DMS153 treated with DMSO at 0.1 percent for 48 hours (cell line): ENCODE measurements around the gene SBF1.
"Not testable (repeated sequence)": the region's sequence is repeated elsewhere in the genome, so short reads cannot be mapped to it uniquely, and the experiment has no call there.

Experiments
- DNase-seq: peaks from one replicate; lab custom pipeline; 2025; ENCODE audit not compliant: unreplicated experiment; lab: John Stamatoyannopoulos, UW

SBF1 gene

GRCh38 chr22:50474710-50475651, at the start of gene SBF1:
Gene SBF1, minus strand, starts transcription at chr22:50475035. Its CDS starts 195 bp downstream, at chr22:50474840.
- DNase-seq, result peak; percentile 72

- no peak for DNase-seq
These were observed 49.2 kb upstream of the SBF1 start for GRCh38 chr22:50523806-50524675.

GRCh38 chr22:50523458-50523805, 48.6 kb upstream of the SBF1 start:
- no peak for DNase-seq

DNA sequence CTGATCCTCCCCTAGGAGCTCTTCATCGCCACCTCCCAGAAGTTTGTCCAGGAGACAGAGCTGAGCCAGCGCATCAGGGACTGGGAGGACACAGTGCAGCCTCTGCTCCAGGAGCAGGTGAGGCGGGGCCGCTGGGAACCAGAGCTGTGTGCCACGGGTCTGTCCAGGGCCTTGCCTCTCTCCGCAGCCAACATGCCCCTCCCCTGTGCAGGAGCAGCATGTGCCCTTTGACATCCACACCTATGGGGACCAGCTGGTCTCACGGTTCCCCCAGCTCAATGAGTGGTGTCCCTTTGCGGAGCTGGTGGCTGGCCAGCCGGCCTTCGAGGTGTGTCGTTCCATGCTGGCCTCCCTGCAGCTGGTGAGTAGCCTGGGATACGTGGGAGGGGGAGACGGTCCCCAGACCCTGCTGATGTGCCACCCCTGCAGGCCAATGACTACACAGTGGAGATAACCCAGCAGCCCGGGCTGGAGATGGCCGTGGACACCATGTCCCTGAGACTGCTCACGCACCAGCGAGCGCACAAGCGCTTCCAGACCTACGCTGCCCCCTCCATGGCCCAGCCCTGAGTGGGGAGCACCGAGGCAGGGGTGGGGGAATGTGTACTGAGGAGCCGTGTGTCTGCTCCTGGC, 48.1 kb upstream of the SBF1 start:
- DNase-seq, result no peak

GRCh38 chr22:50522208-50522805, 47.5 kb upstream of the SBF1 start:
- DNase-seq, result no peak

DNA sequence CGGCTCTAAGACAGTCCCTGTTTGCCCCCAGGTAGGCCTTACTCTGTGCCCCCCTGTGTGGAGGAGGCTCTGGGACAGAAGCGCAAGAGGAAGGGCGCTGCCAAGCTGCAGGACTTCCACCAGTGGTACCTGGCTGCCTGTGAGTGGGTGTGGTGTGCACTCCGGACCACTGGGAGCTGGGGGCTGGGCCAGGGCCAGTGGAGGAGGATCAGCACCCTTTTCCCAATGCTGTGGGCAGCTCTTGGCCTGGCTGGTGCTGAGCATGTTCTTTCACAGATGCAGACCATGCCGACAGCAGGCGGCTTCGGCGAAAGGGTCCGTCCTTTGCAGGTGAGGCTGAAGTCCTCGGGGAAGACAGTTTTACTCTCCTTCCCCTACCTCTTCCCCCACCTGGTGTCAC, 46.9 kb upstream of the SBF1 start:
- no peak for DNase-seq

DNA sequence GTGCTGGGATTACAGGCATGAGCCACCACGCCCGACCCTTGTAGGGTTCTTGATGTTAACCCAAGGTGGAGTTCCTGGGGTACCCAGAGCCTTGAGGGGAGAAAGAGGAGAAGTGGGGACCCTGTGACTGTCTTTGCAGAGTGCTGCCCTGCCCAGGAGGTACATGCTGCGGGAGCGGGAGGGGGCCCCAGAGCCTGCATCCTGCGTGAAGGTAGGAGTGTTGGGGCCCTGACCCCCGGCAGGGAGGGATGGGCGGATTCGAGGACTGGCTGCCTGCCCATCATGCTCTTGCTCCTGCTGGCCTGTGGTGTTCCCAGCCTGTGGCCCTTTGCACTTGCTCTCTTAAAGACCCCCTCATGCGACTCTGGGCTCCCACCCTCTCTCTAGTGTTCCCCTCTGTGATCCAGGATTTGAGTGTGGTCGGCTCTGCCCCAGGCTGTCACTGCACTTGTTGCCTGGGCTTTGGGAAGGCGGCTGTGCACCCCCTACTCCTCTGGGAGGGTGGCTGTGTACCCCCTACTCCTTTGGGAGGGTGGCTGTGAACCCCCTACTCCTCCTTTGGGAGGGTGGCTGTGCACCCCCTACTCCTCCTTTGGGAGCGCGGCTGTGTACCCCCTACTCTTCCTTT, 46.1 kb upstream of the SBF1 start:
- no peak for DNase-seq

DNA sequence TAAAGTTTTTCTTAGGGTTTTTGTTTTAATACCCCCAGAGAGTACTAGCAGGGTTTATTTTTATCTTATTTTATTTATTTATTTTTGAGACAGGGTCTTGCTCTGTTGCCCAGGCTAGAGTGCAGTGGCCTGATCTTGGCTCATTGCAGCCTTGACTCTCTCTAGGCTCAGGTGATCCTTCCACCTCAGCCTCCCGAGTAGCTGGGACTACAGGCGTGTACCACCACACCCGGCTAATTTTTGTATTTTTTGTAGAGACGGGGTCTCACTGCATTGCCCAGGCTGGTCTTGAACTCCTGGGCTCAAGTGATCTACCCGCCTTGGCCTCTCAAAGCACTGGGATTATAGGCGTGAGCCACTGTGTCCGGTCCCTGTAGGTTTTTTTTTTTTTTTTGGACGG, 45.3 kb upstream of the SBF1 start:
- DNase-seq, result not testable (repeated sequence)

DNA sequence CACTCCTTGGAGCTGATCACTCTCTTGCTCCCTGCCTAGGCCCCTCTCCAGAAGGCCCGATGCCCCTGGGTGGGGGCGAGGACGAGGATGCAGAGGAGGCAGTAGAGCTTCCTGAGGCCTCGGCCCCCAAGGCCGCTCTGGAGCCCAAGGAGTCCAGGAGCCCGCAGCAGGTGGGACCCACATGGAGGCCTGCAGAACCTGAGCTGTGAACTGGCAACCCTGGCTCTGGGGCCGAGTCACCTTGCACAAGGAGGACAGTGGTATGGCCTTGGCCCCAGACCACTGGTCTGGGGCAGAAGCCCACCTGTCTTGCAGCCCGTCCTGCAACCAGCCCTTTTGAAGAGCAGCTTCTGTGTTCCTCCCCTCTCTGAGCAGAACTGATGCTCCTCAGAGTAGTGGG, 44.3 kb upstream of the SBF1 start:
- DNase-seq, result no peak

GRCh38 chr22:50518606-50519005, 43.8 kb upstream of the SBF1 start:
- no peak for DNase-seq

DNA sequence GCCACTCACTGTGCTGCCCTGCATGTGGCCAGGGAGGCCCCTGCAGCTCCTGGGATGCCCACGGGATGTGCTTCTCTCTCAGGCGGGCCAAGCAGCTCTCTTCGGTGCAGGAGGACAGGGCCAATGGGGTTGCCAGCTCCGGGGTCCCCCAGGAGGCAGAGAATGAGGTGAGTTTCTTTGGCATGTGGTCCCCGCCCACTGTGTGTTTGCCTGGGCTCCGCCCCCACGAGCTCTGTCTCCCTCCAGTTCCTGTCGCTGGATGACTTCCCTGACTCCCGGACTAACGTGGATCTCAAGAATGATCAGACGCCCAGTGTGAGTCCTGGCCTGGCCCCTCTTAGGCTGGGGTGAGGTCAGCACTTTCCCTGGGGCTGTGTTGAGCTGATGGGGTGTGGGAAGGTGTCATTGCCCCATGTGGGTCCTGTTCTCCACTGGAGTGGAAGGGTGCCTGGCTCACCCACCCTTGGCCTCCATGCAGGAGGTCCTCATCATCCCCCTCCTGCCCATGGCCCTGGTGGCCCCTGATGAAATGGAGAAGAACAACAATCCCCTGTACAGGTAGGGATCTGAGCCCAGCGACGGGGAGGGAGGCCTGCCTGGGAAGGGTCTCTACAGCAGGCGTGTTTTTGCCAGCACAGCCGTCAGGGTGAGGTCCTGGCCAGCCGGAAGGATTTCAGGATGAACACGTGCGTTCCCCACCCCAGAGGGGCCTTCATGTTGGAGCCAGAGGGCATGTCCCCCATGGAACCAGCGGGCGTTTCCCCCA, 42.8 kb upstream of the SBF1 start:
- no peak for DNase-seq

DNA sequence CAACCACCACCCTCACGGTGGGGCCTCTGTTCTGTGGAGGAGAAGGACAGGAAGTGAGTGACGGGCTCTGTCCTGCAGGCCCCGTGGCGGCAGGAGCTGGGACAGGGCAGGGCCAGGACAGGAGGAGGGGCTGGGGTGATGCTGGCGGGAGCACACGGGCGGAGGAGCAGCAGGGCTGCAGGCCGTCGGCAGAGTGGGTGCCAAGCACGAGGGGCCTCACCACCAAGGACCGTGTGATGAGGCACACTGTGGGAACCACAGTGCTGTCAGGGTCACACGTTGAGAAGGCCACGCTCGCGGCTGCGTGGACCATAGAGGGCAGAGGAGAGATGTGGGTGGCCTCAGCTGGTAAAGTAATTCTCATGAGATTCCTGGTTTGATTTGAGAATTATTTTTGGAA, 42.1 kb upstream of the SBF1 start:
- DNase-seq, result no peak

- no peak for DNase-seq
These were observed 41.2 kb upstream of the SBF1 start for GRCh38 chr22:50516068-50516467.

GRCh38 chr22:50513175-50513574, 38.3 kb upstream of the SBF1 start:
- no peak for DNase-seq

DNA sequence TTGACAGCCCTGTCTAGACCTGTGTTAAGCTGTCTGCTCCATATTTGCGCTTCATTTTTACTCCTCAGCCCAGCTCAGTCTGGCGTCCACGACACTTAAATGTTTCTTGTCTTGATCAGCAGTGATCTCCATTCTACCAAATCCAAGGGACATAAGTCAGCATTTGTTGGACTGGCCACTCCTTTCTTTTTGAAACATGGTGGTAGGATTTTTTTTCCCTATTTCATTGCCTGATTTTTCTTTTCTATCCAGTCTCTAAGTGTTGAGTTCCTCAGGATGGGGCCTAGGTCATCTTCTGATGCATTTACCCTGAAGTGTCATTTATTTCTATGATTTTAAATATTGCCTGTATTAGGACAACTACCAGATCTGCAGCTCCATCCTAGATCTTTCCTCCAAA, 34.1 kb upstream of the SBF1 start:
- DNase-seq, result no peak

DNA sequence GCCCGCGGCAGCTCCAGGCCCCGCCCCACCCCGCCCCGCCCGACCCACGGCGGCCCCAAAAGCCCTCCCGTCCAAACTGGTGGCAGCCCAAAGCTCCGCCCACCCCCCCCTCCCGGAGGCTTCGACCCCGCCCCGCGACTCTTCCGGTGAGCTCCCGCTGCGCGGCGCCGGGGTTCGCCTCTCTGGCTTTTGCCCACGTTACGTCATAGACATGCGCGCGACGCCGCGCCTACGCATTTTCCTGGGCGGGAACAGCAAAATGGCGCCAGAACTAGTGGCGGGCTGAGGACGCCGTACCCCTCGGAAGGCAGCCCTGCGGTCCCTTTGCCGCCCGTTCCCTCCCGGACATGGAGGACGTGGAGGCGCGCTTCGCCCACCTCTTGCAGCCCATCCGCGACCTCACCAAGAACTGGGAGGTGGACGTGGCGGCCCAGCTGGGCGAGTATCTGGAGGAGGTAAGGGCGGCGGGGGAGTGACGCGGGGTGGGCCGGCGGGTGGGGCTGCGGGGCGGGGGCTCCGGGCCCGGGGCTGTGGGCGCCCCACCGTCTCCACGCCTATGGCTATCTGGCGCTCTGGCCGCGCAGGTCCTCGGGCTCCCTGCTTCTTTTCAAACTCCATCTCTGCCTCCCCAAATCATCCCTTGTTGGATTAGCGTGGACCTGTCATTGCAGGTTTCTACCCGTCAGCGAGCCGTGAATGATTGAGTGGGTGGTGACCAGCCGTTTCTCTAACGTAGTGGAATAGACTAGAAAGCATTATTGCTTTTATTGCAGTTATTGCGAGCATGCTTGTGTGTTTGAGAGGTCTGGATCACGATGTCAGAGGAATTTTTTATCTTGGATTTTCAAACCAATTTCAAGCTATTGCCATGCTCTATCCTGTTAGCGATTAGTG, 33.4 kb upstream of the SBF1 start, which contains the start of gene NCAPH2:
Gene NCAPH2, plus strand, starts transcription at position 234 of the 894 bp plus-strand sequence. Its CDS starts 114 bp downstream, at position 348.
- peak; percentile 88 for DNase-seq

GRCh38 chr22:50507421-50507990, 32.7 kb upstream of the SBF1 start, which contains the start of gene LMF2:
Gene LMF2, minus strand, starts transcription at chr22:50507702. Its CDS starts 27 bp downstream, at chr22:50507675.
- DNase-seq, result peak; percentile 88
